Transverse colon (tissue), 4 donors: ENCODE results near the gene IKZF1.

ENCODE experiments used
- EP300 ChIP-seq: sonication (generic); formaldehyde crosslinking; IDR thresholded peaks from one replicate; pipeline ENCODE4 v1.6.1; 2017; ENCODE audit warnings: antibody characterized with exemption, low read depth
- POLR2A ChIP-seq: fragments of 450-650 bp; IDR thresholded peaks from one replicate; pipeline ENCODE4 v1.6.1; 2016; ENCODE audit warnings: antibody characterized with exemption, mild to moderate bottlenecking, moderate library complexity
- POLR2AphosphoS5 ChIP-seq, 3 donors: sonication (generic); formaldehyde crosslinking; IDR thresholded peaks; one replicate each; pipeline ENCODE4 v1.6.1; 2016; ENCODE audit warnings: antibody characterized with exemption in 3 of 3
- TF ChIP-seq, protein P1 (sequence below), 5 experiments: fragments of 200-600 bp in 3 of 5; fragments of 450-650 bp in 2 of 5; sonication (generic) in 3 of 5; IDR thresholded peaks; 1 replicate in 2 of 5; 2 replicates in 3 of 5; pipeline ENCODE4 v1.5.1; 2016 to 2017; ENCODE audit warnings: antibody characterized with exemption in 5 of 5, inconsistent platforms in 3 of 5, mild to moderate bottlenecking in 2 of 5, moderate library complexity in 1 of 5

DNA sequence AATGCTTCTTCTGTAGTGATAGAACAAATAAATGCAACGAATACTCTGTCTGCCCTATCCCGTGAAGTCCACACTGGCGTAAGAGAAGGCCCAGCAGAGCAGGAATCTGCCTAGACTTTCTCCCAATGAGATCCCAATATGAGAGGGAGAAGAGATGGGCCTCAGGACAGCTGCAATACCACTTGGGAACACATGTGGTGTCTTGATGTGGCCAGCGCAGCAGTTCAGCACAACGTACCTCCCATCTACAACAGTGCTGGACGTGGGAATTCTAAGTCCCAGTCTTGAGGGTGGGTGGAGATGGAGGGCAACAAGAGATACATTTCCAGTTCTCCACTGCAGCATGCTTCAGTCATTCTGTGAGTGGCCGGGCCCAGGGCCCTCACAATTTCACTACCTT is 99.9 kb downstream of the IKZF1 start:
- TF ChIP-seq POLR2A (no peak), POLR2AphosphoS5 (IDR thresholded peaks at IDR 0.05) (no peak), EP300 (no peak)
- TF ChIP-seq, protein P1, sequence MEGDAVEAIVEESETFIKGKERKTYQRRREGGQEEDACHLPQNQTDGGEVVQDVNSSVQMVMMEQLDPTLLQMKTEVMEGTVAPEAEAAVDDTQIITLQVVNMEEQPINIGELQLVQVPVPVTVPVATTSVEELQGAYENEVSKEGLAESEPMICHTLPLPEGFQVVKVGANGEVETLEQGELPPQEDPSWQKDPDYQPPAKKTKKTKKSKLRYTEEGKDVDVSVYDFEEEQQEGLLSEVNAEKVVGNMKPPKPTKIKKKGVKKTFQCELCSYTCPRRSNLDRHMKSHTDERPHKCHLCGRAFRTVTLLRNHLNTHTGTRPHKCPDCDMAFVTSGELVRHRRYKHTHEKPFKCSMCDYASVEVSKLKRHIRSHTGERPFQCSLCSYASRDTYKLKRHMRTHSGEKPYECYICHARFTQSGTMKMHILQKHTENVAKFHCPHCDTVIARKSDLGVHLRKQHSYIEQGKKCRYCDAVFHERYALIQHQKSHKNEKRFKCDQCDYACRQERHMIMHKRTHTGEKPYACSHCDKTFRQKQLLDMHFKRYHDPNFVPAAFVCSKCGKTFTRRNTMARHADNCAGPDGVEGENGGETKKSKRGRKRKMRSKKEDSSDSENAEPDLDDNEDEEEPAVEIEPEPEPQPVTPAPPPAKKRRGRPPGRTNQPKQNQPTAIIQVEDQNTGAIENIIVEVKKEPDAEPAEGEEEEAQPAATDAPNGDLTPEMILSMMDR (IDR thresholded peaks at IDR 0.05) = no peak
